Astrocyte of the spinal cord (primary cell): ENCODE results near the gene RPS6KA2.
"Not testable (repeated sequence)": the region's sequence is repeated elsewhere in the genome, so short reads cannot be mapped to it uniquely, and the experiment has no call there.

Experiments used
- DNase-seq: peaks from one replicate; pipeline ENCODE4 v3.0.0; 2011; ENCODE audit warnings: low read depth, low spot score
- H3K4me3 ChIP-seq: 2 replicates; pipeline ENCODE4 v1.5.1; 2011; ENCODE audit warnings: low read depth, mild to moderate bottlenecking, low read length, moderate library complexity
- in situ Hi-C: cut with HindIII; loops from 2 replicates; pipeline ENCODE4 v1.10.0; 2017; ENCODE audit warnings: low sequenced_read_pairs
- TF ChIP-seq, protein P1 (sequence below): IDR thresholded peaks from 2 replicates; pipeline ENCODE4 v1.5.1; 2012; ENCODE audit warnings: low read depth, mild to moderate bottlenecking, low read length, inconsistent platforms

The RPS6KA2 gene

DNA sequence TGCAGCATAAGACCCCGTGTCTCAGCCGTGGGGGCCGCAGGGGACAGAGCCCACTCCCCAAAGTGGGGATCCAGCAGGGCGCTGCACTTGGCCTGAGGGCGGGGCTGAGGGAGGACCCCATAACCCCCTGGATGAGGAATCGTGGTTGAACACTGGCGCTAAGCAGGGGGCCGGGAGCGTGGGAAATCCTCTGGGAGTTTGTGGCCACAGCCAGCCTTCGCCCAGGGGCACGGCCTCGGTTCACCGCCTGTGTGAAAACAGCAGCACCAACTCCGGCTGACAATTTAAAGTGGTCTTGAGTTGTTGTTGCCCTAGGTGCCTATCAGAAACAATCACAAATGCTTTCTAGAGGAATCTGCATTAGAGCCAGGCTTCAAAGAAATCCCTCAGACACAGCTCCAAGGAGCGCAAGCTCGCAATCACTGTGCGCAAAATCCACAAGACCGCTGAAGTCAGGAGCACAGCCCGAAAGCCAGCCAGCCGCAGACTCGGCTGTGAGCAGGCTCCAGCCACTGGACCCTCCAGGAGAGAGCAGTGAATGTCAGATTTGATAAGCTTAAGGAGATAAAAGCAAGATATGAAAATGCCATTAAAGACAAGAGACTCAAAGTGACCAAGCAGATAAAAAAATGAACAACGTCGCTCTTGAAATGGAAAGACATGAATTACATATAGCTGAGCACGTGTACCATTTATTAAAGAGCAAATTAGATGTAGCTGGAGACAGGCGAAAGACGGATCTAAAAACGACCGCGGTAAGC is 10.9 kb upstream of the RPS6KA2 start:
- H3K4me3 ChIP-seq: no peak overlapping the region
- no peak for DNase-seq
- TF ChIP-seq, protein P1, sequence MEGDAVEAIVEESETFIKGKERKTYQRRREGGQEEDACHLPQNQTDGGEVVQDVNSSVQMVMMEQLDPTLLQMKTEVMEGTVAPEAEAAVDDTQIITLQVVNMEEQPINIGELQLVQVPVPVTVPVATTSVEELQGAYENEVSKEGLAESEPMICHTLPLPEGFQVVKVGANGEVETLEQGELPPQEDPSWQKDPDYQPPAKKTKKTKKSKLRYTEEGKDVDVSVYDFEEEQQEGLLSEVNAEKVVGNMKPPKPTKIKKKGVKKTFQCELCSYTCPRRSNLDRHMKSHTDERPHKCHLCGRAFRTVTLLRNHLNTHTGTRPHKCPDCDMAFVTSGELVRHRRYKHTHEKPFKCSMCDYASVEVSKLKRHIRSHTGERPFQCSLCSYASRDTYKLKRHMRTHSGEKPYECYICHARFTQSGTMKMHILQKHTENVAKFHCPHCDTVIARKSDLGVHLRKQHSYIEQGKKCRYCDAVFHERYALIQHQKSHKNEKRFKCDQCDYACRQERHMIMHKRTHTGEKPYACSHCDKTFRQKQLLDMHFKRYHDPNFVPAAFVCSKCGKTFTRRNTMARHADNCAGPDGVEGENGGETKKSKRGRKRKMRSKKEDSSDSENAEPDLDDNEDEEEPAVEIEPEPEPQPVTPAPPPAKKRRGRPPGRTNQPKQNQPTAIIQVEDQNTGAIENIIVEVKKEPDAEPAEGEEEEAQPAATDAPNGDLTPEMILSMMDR: no peak
- in situ Hi-C loops: no loop called here

- TF ChIP-seq, protein P1: no peak
- in situ Hi-C loops: no loop called here
- no peak overlapping the region for H3K4me3 ChIP-seq
- DNase-seq: no peak
Measured at GRCh38 chr6:166636934-166637333, 9.9 kb upstream of the RPS6KA2 start.

GRCh38 chr6:166636191-166636933 is 9.3 kb upstream of the RPS6KA2 start:
- DNase-seq: no peak
- in situ Hi-C loops: no loop called here
- TF ChIP-seq, protein P1: no peak
- no peak overlapping the region for H3K4me3 ChIP-seq

DNA sequence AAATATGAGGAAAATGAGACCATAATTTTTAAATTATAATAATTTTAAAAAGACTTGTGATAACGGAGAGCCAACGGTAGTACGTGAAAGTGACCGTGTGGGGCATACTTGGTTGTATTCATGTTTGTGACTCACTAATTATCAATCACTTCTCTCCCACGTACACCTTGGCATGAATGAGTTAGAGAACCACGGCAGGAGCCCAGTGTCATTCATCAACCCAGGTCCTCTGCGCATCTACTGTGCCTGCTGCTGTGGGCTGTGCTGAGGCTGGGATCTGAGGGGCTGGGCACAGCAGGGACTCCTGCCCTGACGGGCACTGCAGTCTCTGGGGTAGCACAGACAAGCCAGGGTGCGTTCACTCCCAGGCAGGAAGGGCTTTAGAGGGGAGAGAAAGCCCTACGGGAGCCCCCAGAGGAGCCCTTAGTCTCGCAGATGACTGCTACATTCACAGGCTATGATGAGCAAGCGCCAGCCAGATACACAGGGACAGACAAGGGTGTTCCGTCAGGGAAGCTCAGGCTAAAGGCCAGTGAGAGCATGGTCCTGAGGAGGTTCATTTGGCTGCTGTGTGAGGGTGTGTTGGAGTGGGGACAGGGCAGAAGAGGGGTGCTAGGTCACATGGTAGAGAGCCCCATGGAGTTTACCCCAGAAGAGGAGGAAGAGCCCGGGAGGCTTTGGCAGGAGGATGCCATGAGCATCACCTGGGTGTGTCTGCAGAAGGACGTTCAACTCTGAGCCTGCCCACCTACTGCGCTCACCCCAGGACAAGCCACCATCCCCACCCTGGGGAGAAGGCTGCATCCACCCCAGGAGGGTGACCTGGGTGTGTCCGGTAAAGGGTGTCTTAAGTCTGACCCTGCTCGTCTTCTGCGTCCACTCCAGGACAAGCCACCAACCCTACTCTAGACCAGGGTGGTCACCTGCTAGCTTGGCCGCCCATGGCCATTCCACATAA is 8.2 kb upstream of the RPS6KA2 start:
- in situ Hi-C loops: no loop called here
- TF ChIP-seq, protein P1: no peak
- no peak overlapping the region for H3K4me3 ChIP-seq
- DNase-seq: no peak

DNA sequence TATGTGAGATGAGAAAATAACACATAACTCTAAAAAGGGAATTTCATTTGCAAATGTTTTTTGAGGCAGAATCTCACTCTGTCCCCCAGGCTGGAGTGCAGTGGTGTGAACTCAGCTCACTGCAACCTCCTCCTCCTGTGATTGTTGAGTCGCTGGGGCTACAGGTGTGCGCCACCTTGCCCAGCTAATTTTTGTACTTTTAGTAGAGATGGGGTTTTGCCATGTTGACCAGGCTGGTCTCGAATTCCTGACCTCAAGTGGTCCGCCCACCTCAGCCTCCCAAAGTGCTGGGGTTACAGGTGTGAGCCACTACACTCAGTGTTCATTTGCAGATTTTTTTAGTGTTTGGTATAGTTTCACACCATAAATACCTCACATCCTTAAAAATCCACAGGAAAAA is 7.5 kb upstream of the RPS6KA2 start:
- in situ Hi-C loops, H3K4me3 ChIP-seq, DNase-seq: not testable (repeated sequence)

- TF ChIP-seq, protein P1: no peak
- H3K4me3 ChIP-seq: no peak overlapping the region
- no peak for DNase-seq
- in situ Hi-C loops: no loop called here
Measured at GRCh38 chr6:166633732-166634535, 6.9 kb upstream of the RPS6KA2 start.
